AG20443 (cell line): ENCODE measurements around the gene TSPEAR.

Experiments used
- DNase-seq: peaks from one replicate; pipeline ENCODE4 v3.0.0; 2012; ENCODE audit warnings: low spot score, mixed read lengths

TSPEAR gene

GRCh38 chr21:44527983-44528633 lies 183.3 kb downstream of the TSPEAR start:
- no peak for DNase-seq

DNA sequence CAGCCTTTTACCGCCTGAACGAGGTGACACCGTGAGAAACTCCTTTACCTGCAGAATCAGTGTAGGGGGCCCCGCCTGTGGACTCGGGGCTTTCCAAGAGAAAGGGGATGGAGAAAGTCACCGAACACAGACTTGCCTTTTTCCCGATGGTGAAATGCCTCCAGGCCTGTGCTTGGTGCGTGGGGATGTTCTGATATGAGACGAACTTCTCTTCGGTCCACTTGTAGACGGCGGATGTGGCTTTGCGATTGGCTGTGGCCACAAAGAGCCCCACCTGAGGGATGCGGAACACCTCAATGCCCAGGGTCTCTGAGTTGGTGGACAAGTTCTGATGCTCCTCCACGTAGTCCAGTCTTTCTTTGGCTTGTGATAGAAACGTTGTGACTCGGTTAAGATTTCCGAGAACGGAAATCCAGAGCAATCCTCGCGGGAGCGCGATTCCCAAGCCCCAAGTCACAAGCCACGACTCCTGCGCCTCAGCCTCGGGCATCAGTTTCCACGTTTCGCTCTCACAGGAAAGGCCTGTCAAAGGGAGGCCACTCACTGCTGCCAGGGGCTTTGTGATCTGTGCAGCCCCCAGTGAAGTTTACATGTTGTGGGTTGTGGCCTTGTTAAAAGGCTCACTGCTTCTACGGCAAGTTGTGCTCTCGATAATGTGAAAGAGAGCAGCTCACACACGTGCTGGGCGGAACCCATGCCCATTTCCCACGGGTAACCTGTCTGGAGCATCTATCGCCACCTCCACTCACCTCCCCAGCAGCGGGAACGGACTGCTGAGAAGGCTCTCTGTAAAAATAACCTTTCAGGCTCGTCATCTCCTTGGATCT lies 184.0 kb downstream of the TSPEAR start:
- no peak for DNase-seq

DNA sequence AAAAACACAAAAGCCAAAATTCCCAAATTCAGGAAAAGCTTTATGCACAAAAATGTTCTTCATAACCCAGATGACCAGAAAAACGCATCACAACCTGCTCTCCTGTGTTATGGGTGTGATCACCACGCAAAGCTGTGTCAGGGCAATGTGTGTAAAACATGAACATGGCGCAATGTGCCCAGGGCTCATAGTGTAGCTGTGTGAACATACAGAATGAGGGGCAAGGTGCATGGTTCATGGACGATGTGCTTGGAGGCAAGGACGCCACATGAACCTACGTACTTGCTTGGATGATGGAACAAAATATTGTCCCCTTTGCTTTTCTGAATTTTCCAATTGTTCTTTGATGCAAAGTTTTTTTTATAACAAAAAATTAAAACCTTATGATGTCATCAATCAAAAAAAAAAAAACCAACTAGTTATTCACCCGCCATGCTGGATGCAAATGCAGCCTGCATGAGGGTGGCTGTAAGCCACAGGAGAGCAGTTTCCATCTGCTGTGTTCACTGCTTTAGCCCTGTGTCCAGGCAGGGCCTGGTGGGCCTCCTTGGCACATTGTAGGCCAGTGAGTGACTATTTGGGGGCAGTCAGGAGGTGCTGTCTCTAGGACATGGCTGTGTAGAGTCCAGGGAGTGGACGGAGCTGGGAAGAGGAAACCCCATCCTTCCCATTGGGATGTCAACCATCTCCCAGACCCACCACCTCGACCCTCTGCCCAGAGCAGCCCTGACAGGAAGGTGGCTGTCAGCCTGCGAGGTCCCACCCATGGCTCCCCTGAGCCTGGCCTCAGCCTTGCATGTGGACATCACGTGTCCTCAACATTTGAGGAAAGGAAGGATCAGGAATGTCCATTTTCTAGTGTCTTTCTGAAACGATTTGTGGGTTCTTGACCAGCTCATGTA lies 185.0 kb downstream of the TSPEAR start:
- no peak for DNase-seq

DNA sequence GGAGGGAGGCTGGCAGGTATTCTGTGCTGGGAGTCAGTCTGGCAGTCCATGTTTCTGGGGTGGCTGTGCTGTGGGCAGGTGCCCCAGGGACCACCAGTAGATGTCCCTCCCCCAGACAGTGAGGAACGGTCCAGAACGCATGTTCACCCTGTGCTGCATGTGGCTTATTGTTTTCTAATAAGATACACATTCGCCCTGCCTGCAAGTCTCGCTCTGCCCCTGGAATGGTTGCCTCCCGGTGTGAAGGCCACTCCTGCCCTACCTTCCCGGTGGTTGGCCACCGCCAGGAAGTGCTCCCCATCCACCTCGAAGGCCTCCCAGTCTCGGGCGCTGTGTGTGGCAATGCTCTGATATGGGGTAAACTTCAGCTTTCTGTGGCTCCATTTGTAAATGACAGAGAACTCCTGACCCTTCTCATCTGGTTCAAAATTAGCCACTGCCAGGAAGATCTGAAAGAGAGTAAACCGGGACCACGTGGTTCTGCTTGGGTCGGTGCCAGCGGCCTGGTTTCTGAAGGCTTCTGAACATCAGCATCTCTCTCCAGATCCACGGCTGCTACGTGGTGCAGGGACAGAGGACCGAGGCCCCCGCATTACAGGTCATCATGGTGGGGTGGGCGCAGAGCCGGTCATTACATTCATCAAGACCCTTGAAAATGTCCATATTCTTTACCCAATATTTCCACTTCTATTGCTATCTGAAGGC lies 185.8 kb downstream of the TSPEAR start:
- no peak for DNase-seq

GRCh38 chr21:44524414-44525371 lies 186.7 kb downstream of the TSPEAR start:
- no peak for DNase-seq

- no peak for DNase-seq
These were observed 187.6 kb downstream of the TSPEAR start for GRCh38 chr21:44523567-44524413.

- DNase-seq, result no peak
These were observed 188.6 kb downstream of the TSPEAR start for GRCh38 chr21:44522753-44523204.

DNA sequence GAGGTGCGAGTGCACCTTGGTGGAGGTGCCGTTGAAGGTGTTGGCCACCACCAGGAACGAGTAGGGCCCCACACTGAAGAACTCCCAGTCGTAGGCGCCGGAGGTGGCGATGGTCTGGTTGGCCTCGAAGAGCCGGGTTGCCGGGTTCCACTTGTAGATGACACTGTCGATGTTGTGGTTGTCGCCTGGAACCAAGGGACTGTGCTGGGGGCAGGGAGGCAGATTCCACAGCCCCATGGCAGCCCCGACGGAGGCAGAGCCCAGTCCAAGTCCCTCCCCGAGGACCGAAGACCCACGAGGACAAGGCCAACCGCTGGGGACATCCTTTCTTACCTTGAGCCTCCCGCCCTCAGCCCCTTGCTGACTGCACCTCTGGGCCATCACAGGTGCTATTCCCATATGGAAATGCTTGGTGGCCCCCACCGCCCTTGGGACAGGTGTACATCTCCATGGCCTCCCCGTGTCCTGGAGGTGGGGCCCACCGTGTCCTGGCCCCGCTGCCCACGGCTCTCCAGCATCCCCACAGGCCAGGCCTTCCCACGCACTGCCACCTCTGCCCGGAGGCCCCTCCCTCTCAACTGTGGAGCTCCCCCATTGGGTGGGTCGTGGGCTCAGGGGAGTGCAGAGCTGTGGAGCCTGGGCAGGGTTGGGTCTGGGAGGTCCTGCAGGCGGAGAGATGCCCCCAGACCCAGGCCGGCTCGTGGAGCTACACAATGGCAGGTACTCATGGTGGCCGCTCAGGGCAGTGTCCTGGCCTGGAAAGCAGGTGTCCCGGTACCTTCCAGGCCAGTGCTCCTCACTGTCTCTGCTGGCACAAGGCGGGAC lies 189.2 kb downstream of the TSPEAR start:
- no peak for DNase-seq

DNA sequence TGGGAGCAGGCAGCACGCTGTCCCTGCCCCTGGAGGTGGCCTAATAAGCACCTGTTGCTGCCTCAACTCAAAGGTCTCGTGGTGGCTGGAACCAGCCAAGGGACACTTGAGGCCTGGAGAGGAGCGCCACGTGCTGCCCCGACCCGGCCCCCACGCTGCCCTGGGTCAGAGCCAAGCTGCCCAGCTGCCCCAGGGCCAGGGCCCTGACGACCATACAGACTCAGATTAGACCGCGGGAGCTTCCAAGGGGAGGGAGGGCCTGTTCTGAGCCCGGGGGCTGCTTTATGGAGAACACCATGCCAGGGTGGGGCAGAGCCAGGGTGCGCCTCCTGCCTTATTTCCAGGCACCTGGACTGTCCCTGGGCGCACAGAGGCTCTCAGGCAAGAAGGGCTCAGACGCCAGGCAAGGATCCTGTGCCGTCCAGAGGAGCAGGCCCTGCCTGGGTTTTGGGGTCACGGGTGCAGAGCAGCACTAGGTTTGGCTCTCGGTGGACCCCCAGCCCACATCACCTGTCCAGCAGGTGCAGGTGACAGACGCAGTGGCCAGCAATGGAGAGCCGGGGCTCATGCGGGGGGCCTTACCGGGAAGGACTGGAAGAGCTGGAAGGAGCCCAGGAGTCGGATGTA lies 190.0 kb downstream of the TSPEAR start:
- DNase-seq, result no peak

GRCh38 chr21:44520326-44521300 lies 190.8 kb downstream of the TSPEAR start:
- no peak for DNase-seq

DNA sequence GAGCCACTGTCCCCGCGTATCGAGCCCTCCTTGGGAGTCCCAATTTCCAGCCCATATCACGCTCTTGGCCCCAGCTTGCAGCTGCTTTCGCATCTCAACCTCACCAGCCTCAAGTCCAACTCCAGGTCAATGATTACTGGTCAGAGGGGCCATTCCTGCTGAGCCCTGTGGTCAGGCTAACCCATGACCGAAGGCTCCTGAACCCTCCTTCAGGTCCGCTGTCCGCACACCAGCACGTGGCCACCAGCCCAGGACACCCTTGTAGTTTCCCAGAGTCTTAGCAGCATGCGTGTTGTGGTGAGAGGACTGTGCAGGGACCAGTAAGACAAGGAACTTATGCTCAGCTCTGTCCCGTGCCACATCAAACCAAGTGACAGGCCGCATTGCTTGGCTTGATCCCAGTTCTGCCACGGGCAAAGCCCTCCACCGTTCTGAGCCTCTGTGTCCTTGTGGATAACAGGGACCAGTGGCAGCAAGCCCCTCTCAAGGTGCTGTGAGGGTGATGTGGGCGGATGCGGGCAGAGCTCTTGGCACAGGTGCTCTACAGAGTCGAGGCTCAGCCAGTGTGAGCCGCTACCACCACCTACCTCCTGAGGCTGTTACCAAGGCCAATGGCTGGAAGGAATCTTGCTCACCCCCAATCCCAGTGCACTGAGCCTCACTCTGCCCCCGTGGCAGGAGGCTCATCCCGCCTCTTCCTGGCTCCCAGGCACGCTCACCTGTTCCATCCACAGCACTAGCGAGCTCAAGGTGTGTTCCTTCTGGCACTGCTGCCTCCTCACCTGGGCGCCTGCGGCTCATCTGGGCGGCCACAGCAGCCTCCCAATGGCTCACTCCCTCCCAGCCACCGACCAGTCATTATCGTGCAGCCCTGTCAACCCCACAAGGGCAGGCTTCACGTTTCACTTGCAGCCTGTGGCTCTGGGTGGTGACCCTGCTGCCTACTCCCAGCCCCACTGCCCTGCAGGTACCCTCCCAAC lies 191.7 kb downstream of the TSPEAR start:
- DNase-seq, result no peak

GRCh38 chr21:44518686-44519085 lies 192.7 kb downstream of the TSPEAR start:
- no peak for DNase-seq

DNA sequence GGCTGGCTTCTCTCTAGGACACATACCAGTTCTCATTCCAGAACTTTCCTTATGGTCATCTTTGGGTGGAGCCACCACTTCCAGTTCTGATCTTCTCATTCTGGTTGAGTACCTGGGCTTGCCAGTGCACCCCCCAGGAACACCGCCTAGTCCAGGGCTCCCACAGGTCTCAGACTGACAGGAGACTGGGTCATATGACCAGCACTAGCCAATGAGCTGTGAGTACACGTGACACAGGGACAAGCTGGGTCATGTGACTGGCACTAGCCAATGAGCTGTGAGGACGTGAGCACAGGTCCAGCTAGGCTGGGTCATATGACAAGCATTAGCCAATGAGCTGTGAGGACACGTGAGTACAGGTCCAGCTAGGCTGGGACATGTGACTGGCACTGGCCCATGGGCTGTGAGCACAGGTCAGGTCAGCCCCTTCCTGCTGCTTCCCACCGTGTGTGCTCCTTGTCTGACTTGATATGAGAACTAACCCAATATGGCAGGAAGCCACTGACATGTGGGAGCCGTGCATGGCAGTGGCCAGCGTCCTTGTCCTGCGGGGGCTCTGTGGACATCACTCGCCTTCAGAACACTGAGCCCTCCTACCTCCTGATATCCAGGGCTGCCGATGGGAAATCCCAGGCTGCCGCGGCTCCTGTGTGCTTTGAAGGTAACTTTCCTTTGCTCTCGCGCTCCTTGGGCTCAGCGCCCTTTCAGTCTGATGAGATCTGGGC lies 194.0 kb downstream of the TSPEAR start:
- no peak for DNase-seq

GRCh38 chr21:44516828-44517174 lies 194.6 kb downstream of the TSPEAR start:
- DNase-seq, result no peak

- no peak for DNase-seq
These were observed 195.0 kb downstream of the TSPEAR start for GRCh38 chr21:44516342-44516741.
